ENCODE data around the gene RAP2A.

RAP2A gene

GRCh38 chr13:97433727-97434396, at the start of gene RAP2A:
Gene RAP2A (plus strand): TSS chr13:97434169. CDS start chr13:97434471, 302 bp downstream.
- Mint-ChIP-seq H3K27ac (peak within 1 kb of the TSS; percentile 96), H3K27me3 (no peaks in the 10 kb centered on the region), H3K4me1 (ENCODE audit: low read depth) (peaks cover 46% of the 10 kb centered on the region), H3K36me3 (ENCODE audit: low read depth) (peaks cover 33% of the 10 kb centered on the region), H3K4me3 (peak within 1 kb of the TSS; percentile 97), H3K9me3 (no peaks in the 10 kb centered on the region)
- intact Hi-C loops (cut with micrococcal nuclease): loop anchor here (1.0 to 10.0 kb wide), 4 partner anchors 47 to 371 kb away; partner anchors contain the start of gene MBNL2

- peaks cover 25% of the 10 kb centered on the region for H3K36me3 Mint-ChIP-seq (ENCODE audit: low read depth)
- H3K27ac Mint-ChIP-seq: peak overlapping the region; percentile 99
- no peaks in the 10 kb centered on the region for H3K9me3 Mint-ChIP-seq
- H3K27me3 Mint-ChIP-seq: no peaks in the 10 kb centered on the region
- H3K4me3 Mint-ChIP-seq: peak overlapping the region; percentile 35
- intact Hi-C loops (cut with micrococcal nuclease): no loop called here
- H3K4me1 Mint-ChIP-seq (ENCODE audit: low read depth): peaks cover 77% of the 10 kb centered on the region
These were observed 49.6 kb upstream of the RAP2A start for GRCh38 chr13:97384371-97384770.

GRCh38 chr13:97385146-97385545, 48.8 kb upstream of the RAP2A start:
- intact Hi-C loops (cut with micrococcal nuclease): no loop called here
- no peak overlapping the region for H3K4me3 Mint-ChIP-seq
- H3K27me3 Mint-ChIP-seq: no peaks in the 10 kb centered on the region
- peaks cover 25% of the 10 kb centered on the region for H3K36me3 Mint-ChIP-seq (ENCODE audit: low read depth)
- H3K27ac Mint-ChIP-seq: peak overlapping the region; percentile 99
- H3K9me3 Mint-ChIP-seq: no peaks in the 10 kb centered on the region
- peaks cover 75% of the 10 kb centered on the region for H3K4me1 Mint-ChIP-seq (ENCODE audit: low read depth)

- peaks cover 22% of the 10 kb centered on the region for H3K36me3 Mint-ChIP-seq (ENCODE audit: low read depth)
- H3K27ac Mint-ChIP-seq: peak overlapping the region; percentile 99
- H3K4me1 Mint-ChIP-seq (ENCODE audit: low read depth): peaks cover 67% of the 10 kb centered on the region
- no peaks in the 10 kb centered on the region for H3K9me3 Mint-ChIP-seq
- intact Hi-C loops (cut with micrococcal nuclease): no loop called here
- H3K4me3 Mint-ChIP-seq: no peak overlapping the region
- H3K27me3 Mint-ChIP-seq: no peaks in the 10 kb centered on the region
These were observed 48.1 kb upstream of the RAP2A start for GRCh38 chr13:97385854-97386253.

GRCh38 chr13:97386801-97387484, 47.0 kb upstream of the RAP2A start:
- H3K27ac Mint-ChIP-seq: peak overlapping the region; percentile 99
- H3K4me1 Mint-ChIP-seq (ENCODE audit: low read depth): peaks cover 64% of the 10 kb centered on the region
- peak overlapping the region; percentile 59 for H3K4me3 Mint-ChIP-seq
- intact Hi-C loops (cut with micrococcal nuclease): loop anchor here (1.0 kb wide), 1 partner anchor 46 kb away; no protein-coding TSS in a partner anchor
- H3K27me3 Mint-ChIP-seq: no peaks in the 10 kb centered on the region
- no peaks in the 10 kb centered on the region for H3K9me3 Mint-ChIP-seq
- peaks cover 18% of the 10 kb centered on the region for H3K36me3 Mint-ChIP-seq (ENCODE audit: low read depth)

- intact Hi-C loops (cut with micrococcal nuclease): loop anchor here (1.0 kb wide), 1 partner anchor 46 kb away; no protein-coding TSS in a partner anchor
- Mint-ChIP-seq H3K4me1 (ENCODE audit: low read depth) (peaks cover 64% of the 10 kb centered on the region), H3K4me3 (peak overlapping the region; percentile 59), H3K9me3 (no peaks in the 10 kb centered on the region), H3K27me3 (no peaks in the 10 kb centered on the region), H3K27ac (peak overlapping the region; percentile 99), H3K36me3 (ENCODE audit: low read depth) (peaks cover 13% of the 10 kb centered on the region)
These were observed 46.5 kb upstream of the RAP2A start for GRCh38 chr13:97387485-97387839.

- H3K36me3 Mint-ChIP-seq (ENCODE audit: low read depth): peaks cover 9% of the 10 kb centered on the region
- intact Hi-C loops (cut with micrococcal nuclease): loop anchor here (1.0 kb wide), 1 partner anchor 45 kb away; no protein-coding TSS in a partner anchor
- no peaks in the 10 kb centered on the region for H3K9me3 Mint-ChIP-seq
- no peak overlapping the region for H3K4me3 Mint-ChIP-seq
- H3K4me1 Mint-ChIP-seq (ENCODE audit: low read depth): peaks cover 59% of the 10 kb centered on the region
- no peaks in the 10 kb centered on the region for H3K27me3 Mint-ChIP-seq
- peak overlapping the region; percentile 99 for H3K27ac Mint-ChIP-seq
These were observed 46.1 kb upstream of the RAP2A start for GRCh38 chr13:97387890-97388289.

- Mint-ChIP-seq H3K4me3 (no peak overlapping the region), H3K36me3 (ENCODE audit: low read depth) (peaks cover 6% of the 10 kb centered on the region), H3K27me3 (no peaks in the 10 kb centered on the region), H3K27ac (peak overlapping the region; percentile 99), H3K4me1 (ENCODE audit: low read depth) (peaks cover 56% of the 10 kb centered on the region), H3K9me3 (no peaks in the 10 kb centered on the region)
- intact Hi-C loops (cut with micrococcal nuclease): no loop called here
These were observed 45.6 kb upstream of the RAP2A start for GRCh38 chr13:97388373-97388772.

GRCh38 chr13:97390941-97391600, 42.9 kb upstream of the RAP2A start:
- peaks cover 12% of the 10 kb centered on the region for H3K36me3 Mint-ChIP-seq (ENCODE audit: low read depth)
- no peak overlapping the region for H3K27ac Mint-ChIP-seq
- no peaks in the 10 kb centered on the region for H3K27me3 Mint-ChIP-seq
- intact Hi-C loops (cut with micrococcal nuclease): no loop called here
- H3K4me1 Mint-ChIP-seq (ENCODE audit: low read depth): peaks cover 42% of the 10 kb centered on the region
- H3K9me3 Mint-ChIP-seq: no peaks in the 10 kb centered on the region
- H3K4me3 Mint-ChIP-seq: no peak overlapping the region

GRCh38 chr13:97392020-97392419, 41.9 kb upstream of the RAP2A start:
- intact Hi-C loops (cut with micrococcal nuclease): no loop called here
- Mint-ChIP-seq H3K27me3 (no peaks in the 10 kb centered on the region), H3K4me3 (no peak overlapping the region), H3K36me3 (ENCODE audit: low read depth) (peaks cover 12% of the 10 kb centered on the region), H3K27ac (no peak overlapping the region), H3K4me1 (ENCODE audit: low read depth) (peaks cover 32% of the 10 kb centered on the region), H3K9me3 (no peaks in the 10 kb centered on the region)

- Mint-ChIP-seq H3K9me3 (no peaks in the 10 kb centered on the region), H3K27me3 (no peaks in the 10 kb centered on the region), H3K27ac (no peak overlapping the region), H3K36me3 (ENCODE audit: low read depth) (peaks cover 6% of the 10 kb centered on the region), H3K4me1 (ENCODE audit: low read depth) (peaks cover 7% of the 10 kb centered on the region), H3K4me3 (no peak overlapping the region)
- intact Hi-C loops (cut with micrococcal nuclease): no loop called here
These were observed 39.4 kb upstream of the RAP2A start for GRCh38 chr13:97394542-97394941.

GRCh38 chr13:97395447-97396136, 38.4 kb upstream of the RAP2A start:
- no peak overlapping the region for H3K4me3 Mint-ChIP-seq
- peaks cover 6% of the 10 kb centered on the region for H3K36me3 Mint-ChIP-seq (ENCODE audit: low read depth)
- H3K27ac Mint-ChIP-seq: no peak overlapping the region
- H3K27me3 Mint-ChIP-seq: no peaks in the 10 kb centered on the region
- peaks cover 5% of the 10 kb centered on the region for H3K4me1 Mint-ChIP-seq (ENCODE audit: low read depth)
- H3K9me3 Mint-ChIP-seq: no peaks in the 10 kb centered on the region
- intact Hi-C loops (cut with micrococcal nuclease): no loop called here

GRCh38 chr13:97397267-97397666, 36.7 kb upstream of the RAP2A start:
- Mint-ChIP-seq H3K4me3 (no peak overlapping the region), H3K27me3 (no peaks in the 10 kb centered on the region), H3K4me1 (ENCODE audit: low read depth) (peaks cover 5% of the 10 kb centered on the region), H3K27ac (no peak overlapping the region), H3K9me3 (peaks cover 14% of the 10 kb centered on the region), H3K36me3 (ENCODE audit: low read depth) (peaks cover 6% of the 10 kb centered on the region)
- intact Hi-C loops (cut with micrococcal nuclease): no loop called here
